Neutrophil (primary cell): ENCODE data around the gene CCDC192.
"Not testable (repeated sequence)": the region's sequence is repeated elsewhere in the genome, so short reads cannot be mapped to it uniquely, and the experiment has no call there.

ENCODE experiments used
- H3K27ac ChIP-seq: fragments of 200-600 bp; sonication (generic); 2 replicates; pipeline ENCODE4 v1.5.1; 2016; ENCODE audit warnings: mild to moderate bottlenecking, moderate library complexity
- H3K27me3 ChIP-seq: fragments of 200-600 bp; sonication (generic); 2 replicates; pipeline ENCODE4 v1.6.0; 2016; ENCODE audit warnings: mild to moderate bottlenecking
- H3K36me3 ChIP-seq: fragments of 200-600 bp; sonication (generic); 2 replicates; pipeline ENCODE4 v1.5.1; 2017
- H3K4me1 ChIP-seq, 2 experiments: fragments of 200-600 bp in 1 of 2; sonication (generic) in 1 of 2; 1 replicate in 1 of 2; 2 replicates in 1 of 2; pipeline versions ENCODE4 v1.5.1 to v1.6.1; 2013 to 2016; ENCODE audit warnings: low read depth in 1 of 2, low read length in 1 of 2, mild to moderate bottlenecking in 1 of 2, moderate library complexity in 1 of 2; ENCODE audit not compliant: control insufficient read depth in 1 of 2, insufficient read depth in 1 of 2
- H3K4me3 ChIP-seq, 2 experiments: fragments of 200-600 bp in 1 of 2; sonication (generic) in 1 of 2; 1 replicate in 1 of 2; 2 replicates in 1 of 2; pipeline ENCODE4 v1.5.1; 2013 to 2016; ENCODE audit warnings: low read depth in 1 of 2, low read length in 1 of 2, mild to moderate bottlenecking in 1 of 2, moderate library complexity in 1 of 2
- H3K9me3 ChIP-seq: fragments of 200-600 bp; sonication (generic); 2 replicates; pipeline ENCODE4 v1.5.1; 2016
- CTCF ChIP-seq: fragments of 200-600 bp; sonication (generic); IDR thresholded peaks from 2 replicates; pipeline ENCODE4 v1.5.1; 2016; ENCODE audit warnings: antibody characterized with exemption

Gene CCDC192

GRCh38 chr5:127785098-127785927 is 82.1 kb downstream of the CCDC192 start:
- H3K27me3 ChIP-seq: no peaks in the 10 kb centered on the region
- no peak overlapping the region for H3K4me3 ChIP-seq
- H3K9me3 ChIP-seq: no peaks in the 10 kb centered on the region
- H3K36me3 ChIP-seq: no peaks in the 10 kb centered on the region
- H3K4me1 ChIP-seq: no peaks in the 10 kb centered on the region
- no peak overlapping the region for H3K27ac ChIP-seq
- TF ChIP-seq CTCF: no peak

- no peak for TF ChIP-seq CTCF
- no peak overlapping the region for H3K27ac ChIP-seq
- H3K4me3 ChIP-seq: no peak overlapping the region
- no peaks in the 10 kb centered on the region for H3K36me3 ChIP-seq
- H3K4me1 ChIP-seq: no peaks in the 10 kb centered on the region
- H3K27me3 ChIP-seq: no peaks in the 10 kb centered on the region
- no peaks in the 10 kb centered on the region for H3K9me3 ChIP-seq
These were observed 88.2 kb downstream of the CCDC192 start for GRCh38 chr5:127791439-127791838.

GRCh38 chr5:127791908-127792307 is 88.7 kb downstream of the CCDC192 start:
- H3K27me3 ChIP-seq, H3K27ac ChIP-seq, H3K4me1 ChIP-seq, H3K9me3 ChIP-seq, H3K36me3 ChIP-seq, H3K4me3 ChIP-seq: not testable (repeated sequence)

GRCh38 chr5:127793052-127793451 is 89.9 kb downstream of the CCDC192 start:
- no peaks in the 10 kb centered on the region for H3K27me3 ChIP-seq
- no peaks in the 10 kb centered on the region for H3K9me3 ChIP-seq
- H3K4me3 ChIP-seq: no peak overlapping the region
- H3K36me3 ChIP-seq: no peaks in the 10 kb centered on the region
- no peaks in the 10 kb centered on the region for H3K4me1 ChIP-seq
- no peak for TF ChIP-seq CTCF
- no peak overlapping the region for H3K27ac ChIP-seq

GRCh38 chr5:127793879-127794278 is 90.7 kb downstream of the CCDC192 start:
- no peaks in the 10 kb centered on the region for H3K9me3 ChIP-seq
- no peaks in the 10 kb centered on the region for H3K4me1 ChIP-seq
- no peak overlapping the region for H3K4me3 ChIP-seq
- no peaks in the 10 kb centered on the region for H3K27me3 ChIP-seq
- no peak for TF ChIP-seq CTCF
- H3K36me3 ChIP-seq: no peaks in the 10 kb centered on the region
- H3K27ac ChIP-seq: no peak overlapping the region

GRCh38 chr5:127796211-127796610 is 93.0 kb downstream of the CCDC192 start:
- no peaks in the 10 kb centered on the region for H3K9me3 ChIP-seq
- H3K4me1 ChIP-seq: no peaks in the 10 kb centered on the region
- H3K27me3 ChIP-seq: no peaks in the 10 kb centered on the region
- H3K36me3 ChIP-seq: no peaks in the 10 kb centered on the region
- H3K27ac ChIP-seq: no peak overlapping the region
- TF ChIP-seq CTCF: no peak
- H3K4me3 ChIP-seq: no peak overlapping the region
